ENCODE measurements around the gene BMP2.

Gene BMP2

DNA sequence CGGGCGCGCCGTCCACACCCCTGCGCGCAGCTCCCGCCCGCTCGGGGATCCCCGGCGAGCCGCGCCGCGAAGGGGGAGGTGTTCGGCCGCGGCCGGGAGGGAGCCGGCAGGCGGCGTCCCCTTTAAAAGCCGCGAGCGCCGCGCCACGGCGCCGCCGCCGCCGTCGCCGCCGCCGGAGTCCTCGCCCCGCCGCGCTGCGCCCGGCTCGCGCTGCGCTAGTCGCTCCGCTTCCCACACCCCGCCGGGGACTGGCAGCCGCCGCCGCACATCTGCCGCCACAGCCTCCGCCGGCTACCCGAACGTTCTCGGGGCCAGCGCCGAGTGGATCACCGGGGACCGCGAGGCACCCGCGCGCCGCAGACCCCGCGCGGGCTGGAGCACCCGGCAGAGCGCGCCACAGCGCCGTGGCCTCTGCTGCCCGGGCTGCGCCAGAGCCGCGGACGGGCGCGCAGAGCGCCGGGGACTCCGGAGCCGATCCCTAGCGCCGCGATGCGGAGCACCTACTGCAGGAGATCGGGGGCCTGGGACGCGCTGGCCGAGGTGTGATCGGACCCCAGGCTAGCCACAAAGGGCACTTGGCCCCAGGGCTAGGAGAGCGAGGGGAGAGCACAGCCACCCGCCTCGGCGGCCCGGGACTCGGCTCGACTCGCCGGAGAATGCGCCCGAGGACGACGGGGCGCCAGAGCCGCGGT lies at the start of gene BMP2:
BMP2 (plus strand) TSS at position 151 of the 692 bp plus-strand sequence. CDS start 2,441 bp downstream, outside the sequence.
- DNase-seq (ENCODE audit: low read depth): no peak

DNA sequence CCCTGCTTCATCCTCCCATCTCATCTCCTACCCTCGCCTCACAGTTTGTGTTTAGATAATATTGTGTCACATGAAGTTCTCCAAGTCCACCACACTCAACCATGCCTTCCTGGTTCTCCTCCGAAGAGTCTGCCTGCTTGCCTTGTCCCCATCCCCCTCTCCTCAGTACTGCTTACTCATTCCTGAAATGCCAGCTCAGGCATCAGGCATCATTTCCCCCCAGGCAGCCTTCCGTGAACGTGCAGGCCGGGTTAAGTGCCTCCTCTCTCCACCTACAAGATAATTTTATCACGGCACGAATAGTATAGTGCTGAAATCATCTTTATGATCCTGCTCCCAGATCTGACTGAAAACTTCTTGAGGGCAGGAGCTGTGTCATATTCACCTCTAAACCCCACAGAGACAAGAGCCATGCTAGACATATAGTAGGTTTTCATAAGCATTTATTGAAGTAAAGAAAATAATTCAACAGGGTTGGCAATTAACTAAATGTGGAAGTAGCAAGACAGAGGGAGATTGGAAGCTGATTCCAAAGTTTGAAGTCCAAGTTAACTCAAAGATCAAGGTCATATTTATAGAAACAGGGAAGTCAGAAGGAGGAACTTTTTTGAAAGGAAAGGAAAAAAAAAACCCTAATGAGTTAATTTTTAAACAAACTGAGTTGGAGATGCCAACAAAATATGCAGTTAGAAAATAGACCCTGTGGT lies 48.7 kb upstream of the BMP2 start:
- DNase-seq (ENCODE audit: low read depth): no peak

DNA sequence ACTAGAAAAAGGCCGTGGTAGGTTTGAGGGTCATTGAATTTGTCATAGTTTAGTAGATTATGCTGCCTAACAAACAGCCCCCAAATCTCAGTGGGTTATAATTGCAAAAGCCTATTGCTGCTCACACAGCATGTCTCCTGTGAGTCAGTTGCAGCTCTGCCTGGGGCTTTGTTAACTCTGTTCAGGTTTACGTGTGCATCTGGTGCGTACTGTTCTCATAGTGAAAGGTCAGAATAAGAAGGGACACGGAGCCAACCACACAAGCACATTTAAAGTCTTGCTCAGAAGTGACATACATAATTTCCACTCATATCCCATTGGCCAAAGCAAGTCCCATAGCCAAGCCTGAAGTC lies 48.1 kb upstream of the BMP2 start:
- no peak for DNase-seq (ENCODE audit: low read depth)

DNA sequence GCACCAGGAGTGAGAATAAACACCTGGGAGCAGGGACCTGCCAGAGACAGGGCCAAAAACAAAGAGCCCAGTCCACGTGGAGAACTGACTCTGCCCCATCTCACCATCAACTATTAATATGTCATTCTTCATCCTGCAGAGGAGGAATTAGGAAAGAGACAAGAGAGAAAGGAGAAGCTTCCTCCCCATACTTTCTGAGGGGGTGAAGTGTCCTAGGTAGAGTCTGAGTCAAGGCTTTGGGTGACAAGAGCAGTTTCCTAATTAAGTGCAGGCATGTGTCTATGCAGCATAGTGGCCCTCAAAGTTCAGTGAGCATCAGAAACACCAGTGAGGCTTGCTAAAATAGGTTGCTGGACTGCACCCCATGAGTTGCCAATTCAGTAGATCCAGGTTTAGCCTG lies 40.7 kb upstream of the BMP2 start:
- DNase-seq (ENCODE audit: low read depth): no peak

DNA sequence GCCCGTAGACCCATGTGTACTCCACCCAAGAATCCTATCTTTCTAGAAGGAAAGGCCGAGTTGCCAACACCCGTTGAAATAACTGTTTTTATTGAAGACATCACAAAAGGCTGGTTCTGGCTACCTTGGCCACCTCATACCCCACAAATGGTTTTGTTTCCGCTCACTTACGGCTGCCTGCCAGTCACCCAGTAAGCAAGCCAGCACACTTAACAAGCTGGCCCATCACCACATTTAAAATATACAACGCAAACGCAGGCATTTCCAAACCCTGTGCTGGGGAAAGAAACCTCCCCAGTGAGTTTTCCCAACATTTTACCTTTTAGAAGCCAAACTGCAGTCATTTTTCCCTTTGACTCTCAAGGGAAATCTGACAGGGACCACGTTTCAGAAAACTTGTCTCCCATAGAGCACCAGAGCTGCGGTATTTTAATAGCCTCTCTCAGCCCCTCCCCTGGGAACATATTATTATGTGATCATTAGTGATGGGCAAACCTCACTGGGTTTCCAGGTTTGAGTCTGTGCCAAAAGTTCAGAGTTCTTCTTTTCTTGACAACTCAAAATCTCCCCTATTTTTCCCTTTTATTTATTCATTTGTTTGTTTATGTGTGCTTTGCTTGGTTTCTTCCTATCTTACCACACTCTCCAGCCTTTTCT lies 36.7 kb upstream of the BMP2 start:
- DNase-seq (ENCODE audit: low read depth): no peak

DNA sequence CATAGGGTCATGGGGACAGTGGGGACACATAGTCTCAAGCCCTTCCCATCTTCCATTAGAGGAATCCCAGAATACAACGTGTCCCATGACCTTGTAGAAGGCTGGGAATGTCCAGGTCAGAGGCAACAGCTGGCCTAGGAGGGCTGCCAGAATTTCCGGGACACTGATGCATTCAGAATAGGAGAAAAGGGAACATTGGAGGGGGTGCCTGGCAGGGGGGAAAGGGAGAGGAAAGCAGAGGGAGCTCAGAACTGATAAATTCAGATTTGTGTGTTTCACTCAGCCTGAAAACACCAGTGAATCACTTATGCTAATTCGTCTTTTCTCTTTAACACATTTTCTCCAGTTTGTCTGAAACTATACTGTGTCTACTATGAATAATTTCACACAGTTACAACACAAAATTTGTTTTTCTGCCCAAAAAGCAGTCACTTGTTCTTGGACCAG lies 35.5 kb upstream of the BMP2 start:
- DNase-seq (ENCODE audit: low read depth): no peak

DNA sequence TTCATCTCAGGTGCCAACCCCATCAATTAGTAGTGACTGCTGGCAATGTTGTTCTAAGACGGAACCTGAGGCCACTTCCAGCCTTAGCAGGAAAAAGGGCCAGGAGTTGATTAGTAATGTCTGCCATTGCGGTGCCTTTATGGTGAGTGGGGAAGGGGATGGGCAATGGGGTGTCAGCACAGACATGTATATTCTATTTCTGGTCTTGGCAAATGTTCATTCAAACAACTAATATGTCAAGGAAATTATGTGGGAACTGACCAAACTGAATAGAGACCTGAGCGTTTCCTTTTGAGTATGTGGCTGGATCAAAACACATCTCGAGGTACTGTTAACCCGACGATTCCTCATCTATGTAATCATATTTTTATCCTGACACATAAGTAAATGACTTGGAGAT lies 34.6 kb upstream of the BMP2 start:
- no peak for DNase-seq (ENCODE audit: low read depth)

DNA sequence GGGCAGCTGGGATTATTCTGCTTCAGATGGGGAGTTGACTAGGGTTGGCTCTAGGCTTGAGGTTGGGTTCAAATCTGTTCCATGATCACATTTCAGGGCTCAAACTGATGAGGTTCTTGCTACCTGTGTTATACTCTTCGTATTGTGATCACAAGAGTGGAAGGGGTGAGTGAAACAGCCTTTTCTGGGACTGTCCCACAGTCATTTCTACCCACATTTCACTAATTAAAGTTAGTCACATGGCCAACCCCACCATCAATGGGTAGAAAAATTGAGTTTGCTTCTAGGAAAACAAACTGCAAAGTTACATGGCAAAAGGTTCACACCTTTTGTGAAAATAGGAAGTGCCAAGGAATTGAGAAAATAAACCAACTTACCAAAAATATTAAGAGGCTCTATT lies 33.5 kb upstream of the BMP2 start:
- no peak for DNase-seq (ENCODE audit: low read depth)

DNA sequence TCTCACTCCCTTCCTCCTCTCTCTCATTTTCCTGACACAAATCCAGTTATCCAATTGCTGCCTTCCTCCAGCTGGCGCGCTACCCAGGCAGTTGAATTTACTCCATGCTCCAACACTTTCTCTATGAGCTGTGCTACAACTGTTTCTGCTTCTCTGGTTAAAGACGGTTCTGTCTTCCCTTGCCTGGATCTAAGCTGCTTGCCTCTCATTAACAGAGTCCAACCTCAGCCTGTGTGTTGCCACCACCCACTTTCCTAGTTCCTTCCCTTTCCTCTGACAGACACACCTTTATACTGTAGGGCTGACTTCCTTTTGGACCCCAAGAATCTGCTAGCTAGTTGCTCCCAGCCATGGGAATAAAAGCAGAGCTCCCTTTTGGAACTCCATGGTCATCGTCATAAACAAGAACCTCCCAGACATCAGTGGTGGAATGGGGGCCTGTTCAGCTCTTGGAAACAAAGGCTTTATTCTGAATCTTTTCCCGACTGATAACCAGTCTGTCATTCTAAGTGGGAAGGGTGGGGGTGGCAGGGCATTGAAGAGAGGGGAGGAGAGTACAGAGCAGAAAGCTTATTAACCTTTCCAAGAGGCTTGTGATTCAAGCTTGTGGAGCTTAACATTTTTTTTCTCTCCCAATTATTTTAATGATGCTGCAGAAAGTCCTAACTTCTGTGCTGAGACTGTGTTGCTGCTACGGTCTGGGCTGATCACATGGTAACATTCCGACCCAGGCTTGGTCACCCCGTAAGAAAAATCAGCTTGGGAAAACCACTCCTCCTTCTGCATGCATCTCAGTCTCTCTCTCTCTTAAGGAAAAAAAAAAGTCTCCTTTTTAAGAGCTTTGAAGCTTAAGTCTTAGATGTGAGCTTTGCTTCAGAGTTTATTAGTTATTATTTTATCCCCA lies 31.3 kb upstream of the BMP2 start:
- no peak for DNase-seq (ENCODE audit: low read depth)

DNA sequence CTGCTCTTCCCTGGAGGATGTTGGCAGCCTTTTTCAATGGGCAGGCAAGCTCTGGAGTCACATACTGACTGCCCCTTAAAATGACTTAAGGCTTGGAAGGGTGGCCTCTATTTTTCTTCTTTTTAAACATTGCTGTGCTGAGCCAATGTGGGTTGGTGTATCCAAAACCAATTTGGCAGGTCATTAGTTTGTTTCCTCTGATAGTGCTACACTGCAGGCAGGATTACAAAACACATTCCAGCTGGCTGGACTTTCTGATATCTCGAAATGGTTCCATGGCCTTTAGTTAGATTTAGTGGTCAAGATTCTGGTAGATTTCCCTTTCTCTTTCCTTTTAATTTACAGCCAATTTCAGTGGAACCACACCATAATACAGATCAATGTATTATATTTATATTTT lies 28.1 kb upstream of the BMP2 start:
- no peak for DNase-seq (ENCODE audit: low read depth)

DNA sequence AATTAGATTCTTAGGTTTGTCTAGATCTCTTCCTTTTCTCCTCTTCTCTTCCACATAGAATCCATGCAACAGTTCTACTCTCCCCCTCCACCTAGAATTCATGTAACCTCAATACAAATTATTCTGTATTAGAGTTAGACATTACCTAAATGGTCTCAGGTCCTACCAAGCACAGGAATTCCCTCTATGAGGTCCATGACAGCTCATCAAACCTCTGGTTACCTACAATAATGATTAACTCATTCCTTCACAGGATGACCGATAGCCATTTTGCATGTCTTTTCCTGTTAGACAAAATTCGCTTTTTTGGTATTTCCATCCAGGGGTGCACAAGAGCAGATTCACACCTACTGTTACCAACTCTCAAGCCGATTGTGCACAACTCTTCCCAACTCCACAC lies 27.4 kb upstream of the BMP2 start:
- DNase-seq (ENCODE audit: low read depth): no peak

DNA sequence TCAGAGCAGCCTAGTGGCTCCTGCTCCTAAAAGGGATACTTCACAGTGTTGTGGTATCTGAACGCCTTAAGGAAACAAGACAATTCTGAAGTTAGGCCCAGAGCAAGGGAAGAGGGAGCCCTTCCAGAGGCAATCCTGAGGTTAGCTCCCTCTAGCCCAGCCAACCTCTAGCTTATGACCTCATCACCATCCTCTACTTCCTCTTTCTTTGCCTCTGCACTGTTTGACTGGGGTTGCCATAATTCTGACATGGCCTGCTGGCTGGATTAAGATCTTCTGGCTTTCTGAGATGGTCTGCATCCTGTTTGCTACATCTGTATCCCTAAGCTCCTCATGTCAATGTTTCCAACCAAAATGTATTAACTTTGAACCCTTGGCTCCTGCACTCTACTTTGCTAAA lies 23.3 kb upstream of the BMP2 start:
- DNase-seq (ENCODE audit: low read depth): no peak

DNA sequence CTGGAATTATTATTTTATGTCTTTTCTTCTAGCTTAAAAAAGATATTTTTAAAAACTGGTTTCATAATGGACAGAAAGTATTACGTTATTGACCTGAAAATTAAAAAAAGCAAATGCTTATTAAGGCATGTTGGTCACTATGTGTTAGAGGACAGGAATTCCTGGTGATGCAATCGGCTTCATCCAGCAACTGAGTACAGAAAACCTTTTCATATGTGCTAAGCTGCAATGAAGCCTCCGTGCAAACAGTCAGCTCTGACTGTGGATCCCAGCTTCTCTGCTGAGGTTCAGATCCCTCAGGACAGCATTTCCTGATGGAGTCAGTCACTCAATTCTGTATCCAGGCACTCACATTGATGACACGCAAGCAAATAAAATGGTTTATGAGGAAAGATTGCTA lies 22.7 kb upstream of the BMP2 start:
- DNase-seq (ENCODE audit: low read depth): no peak

DNA sequence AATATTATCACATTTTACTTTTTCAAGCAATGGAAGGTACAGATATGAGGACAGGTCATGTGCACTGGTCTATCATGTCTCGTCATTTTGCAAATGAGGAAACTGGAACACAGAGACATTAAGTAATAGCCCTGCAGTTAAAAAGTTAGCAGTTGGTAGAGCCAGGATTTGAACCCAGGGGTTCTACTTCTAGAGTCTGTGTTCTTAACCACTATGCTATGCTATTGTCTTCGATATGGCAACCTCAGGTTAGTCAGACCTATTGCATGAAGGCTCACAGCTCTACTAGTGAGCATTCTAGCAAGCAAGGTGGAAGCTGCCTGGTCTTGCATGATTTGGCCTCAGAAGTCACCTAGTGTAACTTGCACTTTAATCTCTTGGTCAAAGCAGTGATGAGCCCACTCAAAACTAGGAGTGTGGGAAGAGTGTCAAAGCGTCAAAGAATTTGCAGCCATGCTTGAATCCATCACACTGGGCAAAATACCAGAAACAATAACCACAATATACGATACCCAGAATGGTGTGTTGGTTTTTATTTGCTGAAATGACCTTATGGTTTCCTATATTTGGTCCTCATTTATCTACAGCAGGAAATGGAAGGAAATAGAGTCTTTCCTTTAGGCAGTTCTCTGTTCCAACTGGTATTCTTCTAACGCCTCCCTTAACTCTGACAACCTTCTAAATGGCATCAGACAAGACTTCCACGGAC lies 20.4 kb upstream of the BMP2 start:
- DNase-seq (ENCODE audit: low read depth): no peak

DNA sequence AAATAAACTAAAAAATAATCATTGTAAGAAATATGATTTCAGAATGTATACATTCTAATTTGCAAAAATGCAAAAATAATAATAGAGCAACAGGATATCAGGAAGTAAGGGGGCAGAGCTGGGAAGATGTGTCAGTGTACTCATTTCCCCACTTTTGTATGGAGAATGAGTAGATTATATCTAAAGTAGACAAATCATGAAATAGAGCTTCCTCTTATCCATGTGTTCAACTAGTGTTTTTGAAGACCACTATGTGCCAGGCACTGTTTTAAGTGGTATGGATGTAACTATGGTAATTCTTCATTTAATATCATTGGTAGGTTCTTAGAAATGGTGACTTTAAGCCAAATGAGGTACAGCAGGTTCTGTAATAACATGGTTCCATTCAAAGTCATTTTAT lies 17.0 kb upstream of the BMP2 start:
- DNase-seq (ENCODE audit: low read depth): no peak

DNA sequence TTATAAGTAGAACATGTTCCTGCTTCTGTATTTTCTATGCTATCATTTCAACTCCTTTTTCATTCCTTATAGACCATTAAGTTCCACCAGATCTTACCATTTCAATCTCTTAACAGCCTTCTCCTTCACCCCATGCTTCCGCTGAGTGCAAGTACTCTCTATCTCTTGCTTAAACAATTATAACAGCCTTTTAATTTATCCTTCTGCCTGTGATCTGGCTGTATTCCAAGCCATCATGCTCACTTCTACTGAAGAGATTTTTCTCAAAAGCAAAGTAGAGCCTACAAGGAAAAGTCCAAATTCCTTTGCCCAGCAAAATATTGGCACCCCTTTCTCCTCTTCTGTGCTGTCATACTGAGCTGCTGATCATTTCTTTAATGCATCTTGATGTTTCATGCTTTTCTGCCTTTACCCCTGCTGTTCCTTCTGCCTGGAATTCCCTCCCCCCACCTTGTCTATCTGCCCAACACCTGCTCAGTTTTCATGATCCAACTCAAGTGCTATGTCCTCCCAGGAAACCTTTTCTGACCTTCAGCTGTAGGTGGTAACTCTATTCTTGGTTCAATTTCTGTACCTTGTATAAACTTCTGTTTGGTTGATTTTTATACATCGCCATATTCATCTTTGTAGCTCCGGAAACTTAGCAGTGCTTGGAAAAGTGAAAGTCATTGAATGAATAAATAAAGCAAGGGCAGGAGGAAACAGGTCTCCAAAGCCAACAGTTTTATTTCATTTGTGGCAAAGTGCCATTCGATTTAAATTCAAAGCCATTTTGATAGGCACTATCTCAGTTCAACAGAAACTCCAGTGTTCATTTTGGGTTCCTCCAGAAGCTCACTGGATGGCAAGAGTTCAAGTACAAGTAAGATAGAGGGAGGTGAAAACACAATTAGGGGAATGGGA lies 10.5 kb upstream of the BMP2 start:
- DNase-seq (ENCODE audit: low read depth): no peak

DNA sequence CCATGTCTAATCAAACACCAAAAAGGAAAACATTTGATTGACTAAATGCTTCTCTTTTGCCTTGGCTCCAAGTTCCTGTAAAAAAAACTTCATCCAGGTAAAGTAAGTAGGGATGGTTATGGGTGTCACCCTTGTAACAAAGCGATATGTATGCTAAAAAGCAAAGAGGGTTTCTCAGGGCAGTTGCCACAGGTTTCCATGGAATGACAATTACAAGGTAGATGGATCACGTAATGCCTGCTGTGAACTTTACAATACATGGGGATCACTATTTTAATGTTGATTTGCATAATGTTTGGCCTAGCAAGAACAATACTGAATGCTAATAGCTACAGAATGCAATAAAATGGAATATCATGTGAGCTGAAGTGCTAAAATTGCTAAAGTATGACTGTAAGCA lies 2.9 kb upstream of the BMP2 start:
- DNase-seq (ENCODE audit: low read depth): no peak

DNA sequence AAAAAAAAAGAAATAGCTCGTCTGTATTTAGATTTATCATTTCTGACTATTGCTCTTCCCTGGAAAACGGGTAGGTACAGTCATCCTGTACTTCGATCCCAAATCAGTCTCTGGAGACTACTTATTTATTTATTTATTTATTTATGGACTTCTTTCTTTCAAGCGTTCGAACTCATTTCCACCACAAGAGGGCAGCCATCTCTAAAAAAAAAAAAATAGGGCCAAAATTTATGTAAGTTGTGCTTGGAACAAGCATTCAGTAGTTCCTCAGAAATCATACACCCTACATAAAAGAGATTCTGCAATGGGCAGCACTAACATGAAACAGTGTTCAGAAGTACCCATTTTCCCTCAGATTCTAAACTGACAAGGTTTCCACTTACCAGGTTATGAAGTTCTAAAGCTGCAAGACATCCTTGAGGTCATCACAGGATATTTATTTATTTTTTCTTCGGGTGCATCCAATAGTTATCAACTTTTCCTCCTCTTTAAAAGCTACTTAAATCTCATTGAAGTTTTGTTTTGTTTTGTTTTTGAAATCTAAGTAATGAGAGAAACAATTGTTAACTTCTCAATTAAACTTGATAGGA lies 1.9 kb upstream of the BMP2 start:
- no peak for DNase-seq (ENCODE audit: low read depth)

DNA sequence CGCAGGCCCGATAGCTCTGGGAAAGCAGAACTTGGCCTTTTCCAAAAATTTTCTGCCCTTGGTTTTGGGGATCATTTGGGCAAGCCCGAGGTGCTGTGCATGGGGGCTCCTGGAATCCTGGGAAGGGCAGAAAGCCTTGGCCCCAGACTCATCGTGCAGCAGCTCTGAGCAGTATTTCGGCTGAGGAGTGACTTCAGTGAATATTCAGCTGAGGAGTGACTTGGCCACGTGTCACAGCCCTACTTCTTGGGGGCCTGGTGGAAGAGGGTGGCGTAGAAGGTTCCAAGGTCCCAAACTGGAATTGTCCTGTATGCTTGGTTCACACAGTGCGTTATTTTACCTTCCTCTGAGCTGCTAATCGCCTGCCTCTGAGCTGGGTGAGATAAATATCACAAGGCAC lies 1.1 kb upstream of the BMP2 start:
- DNase-seq (ENCODE audit: low read depth): no peak

DNA sequence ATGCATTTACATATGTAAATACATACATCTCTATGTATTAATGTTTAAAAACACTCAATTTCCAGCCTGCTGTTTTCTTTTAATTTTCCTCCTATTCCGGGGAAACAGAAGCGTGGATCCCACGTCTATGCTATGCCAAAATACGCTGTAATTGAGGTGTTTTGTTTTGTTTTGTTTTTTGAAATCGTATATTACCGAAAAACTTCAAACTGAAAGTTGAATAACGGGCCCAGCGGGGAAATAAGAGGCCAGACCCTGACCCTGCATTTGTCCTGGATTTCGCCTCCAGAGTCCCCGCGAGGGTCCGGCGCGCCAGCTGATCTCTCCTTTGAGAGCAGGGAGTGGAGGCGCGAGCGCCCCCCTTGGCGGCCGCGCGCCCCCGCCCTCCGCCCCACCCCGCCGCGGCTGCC lies 355 bp upstream of the BMP2 start:
- DNase-seq (ENCODE audit: low read depth): no peak
